Middle frontal gyrus (tissue), 1 donor: ENCODE results near the gene NTRK2.

Experiments used
- DNase-seq: peaks from one replicate; pipeline ENCODE4 v3.0.0-alpha.2; 2015; ENCODE audit warnings: low spot score; ENCODE audit errors: extremely low spot score

The NTRK2 gene

GRCh38 chr9:85009251-85009650, 339.7 kb downstream of the NTRK2 start:
- DNase-seq, result no peak

DNA sequence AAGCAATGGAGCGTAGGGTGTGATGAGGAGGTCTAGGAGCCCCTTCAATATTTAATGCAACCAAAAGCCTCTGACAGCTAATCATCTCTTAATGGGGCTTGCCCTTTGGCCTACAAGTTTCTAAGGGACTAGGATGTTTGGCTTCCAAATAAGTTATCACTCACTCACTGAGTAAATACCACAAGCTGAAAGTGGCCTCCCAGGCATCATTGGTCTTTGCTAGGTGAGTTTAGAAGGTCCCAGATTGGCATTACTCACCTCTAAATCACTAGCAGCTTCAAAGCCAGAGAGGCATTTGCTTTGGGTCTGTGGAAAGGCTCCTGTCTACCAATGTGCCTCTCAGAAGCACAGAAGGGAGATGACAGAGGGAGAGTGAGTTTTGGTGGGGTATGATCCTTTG, 344.2 kb downstream of the NTRK2 start:
- DNase-seq, result no peak

GRCh38 chr9:85014292-85014691, 344.8 kb downstream of the NTRK2 start:
- no peak for DNase-seq

- DNase-seq, result peak; percentile 58
These were observed 347.0 kb downstream of the NTRK2 start for GRCh38 chr9:85016384-85017006.

- no peak for DNase-seq
These were observed 351.3 kb downstream of the NTRK2 start for GRCh38 chr9:85020791-85021190.

GRCh38 chr9:85021686-85022085, 352.2 kb downstream of the NTRK2 start:
- DNase-seq, result no peak

DNA sequence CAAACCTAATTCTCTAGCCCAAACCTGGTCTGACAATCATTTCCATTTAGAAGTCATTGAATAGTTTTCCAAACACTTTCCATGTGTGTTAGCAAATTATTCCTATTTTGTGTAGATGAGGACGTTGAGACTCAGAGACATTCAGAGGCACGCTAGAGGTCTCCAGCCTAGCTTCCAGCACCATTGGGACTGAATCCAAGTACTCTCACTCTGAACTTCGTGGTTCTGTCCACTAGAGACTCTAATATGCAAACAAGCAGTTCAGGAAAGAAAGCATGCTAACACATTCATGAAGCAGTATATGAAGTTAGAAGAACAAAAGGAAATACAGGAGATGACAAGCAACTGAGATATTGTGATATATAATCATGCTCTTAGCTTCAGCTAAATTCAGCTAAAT, 354.8 kb downstream of the NTRK2 start:
- peak; percentile 53 for DNase-seq

- no peak for DNase-seq
These were observed 356.1 kb downstream of the NTRK2 start for GRCh38 chr9:85025638-85026037.

DNA sequence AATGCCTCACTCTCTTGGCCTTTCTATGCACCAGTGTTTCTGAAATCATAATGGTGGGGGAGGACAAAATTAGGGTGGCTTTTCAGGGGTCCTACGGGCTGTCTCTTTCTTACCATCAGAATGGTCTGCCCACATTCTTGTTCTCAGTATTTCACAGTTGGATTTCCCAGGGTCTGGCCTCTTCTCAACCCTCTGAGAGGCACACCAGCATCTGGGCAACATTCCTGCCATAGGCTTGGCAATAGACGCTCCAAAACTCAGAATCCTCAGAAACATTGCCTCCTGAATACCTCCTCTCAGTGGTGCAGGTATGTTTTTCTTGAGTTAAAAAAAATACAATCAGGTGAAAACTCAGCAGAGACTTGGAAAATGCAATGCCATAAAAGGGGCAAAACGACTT, 358.3 kb downstream of the NTRK2 start:
- DNase-seq, result no peak

DNA sequence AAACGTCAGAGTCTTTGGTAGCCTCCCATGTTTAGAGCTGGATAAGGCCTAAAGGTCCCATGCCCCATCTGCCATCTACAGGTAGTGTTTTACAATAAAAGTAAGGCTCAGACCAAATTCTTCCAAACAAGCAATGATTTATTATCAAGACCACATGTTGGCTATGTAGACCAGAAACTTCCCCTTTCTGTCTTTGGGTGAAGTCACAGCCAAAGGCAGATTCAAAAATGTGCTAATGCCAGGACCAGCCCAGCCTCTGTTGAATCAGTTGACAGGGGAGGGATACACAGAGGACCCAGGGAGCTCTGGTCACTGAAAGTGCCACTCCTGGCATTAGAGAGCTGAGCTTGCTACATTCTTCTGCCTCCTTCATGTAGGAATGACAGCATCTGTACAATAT, 360.8 kb downstream of the NTRK2 start:
- DNase-seq, result no peak

DNA sequence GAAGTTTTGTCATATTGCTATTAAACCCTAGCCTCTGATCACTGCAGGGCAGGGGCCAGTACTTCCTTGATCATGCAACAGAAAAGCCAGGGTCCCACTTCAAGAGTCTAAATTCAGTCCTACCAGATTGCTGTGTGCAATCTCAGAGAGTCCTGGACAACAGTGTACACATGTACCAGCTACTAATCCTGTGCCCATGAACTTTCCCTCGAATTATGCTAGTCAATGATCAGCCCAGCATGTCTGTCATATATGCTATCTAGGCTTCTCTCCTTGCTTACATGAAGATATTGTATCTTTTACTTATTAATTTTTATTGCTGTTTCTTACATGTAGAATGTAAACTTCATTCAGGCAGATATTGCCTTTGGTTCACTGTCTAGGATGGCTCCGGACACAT, 367.0 kb downstream of the NTRK2 start:
- no peak for DNase-seq

DNA sequence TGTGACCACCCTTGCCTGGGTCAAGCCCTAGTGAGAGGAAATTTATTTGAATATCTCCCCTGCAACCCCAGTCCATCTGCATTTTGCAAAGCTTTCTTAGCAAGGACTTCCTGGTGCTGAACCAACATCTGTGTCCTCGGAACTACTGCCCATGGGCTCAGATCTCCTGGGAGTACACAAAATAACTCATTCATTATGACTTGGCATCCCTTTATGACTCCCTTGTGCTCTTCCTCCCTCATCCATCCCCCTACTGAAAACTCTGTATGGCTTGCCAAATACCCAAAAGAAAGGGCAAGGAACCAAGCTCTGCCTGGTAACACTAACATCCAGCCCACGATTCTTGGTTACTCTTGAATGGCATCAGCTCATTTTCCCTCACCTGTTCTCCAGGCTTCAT, 368.5 kb downstream of the NTRK2 start:
- DNase-seq, result peak; percentile 69

GRCh38 chr9:85038824-85039608, 369.5 kb downstream of the NTRK2 start:
- DNase-seq, result peak; percentile 39

GRCh38 chr9:85040146-85040545, 370.6 kb downstream of the NTRK2 start:
- DNase-seq, result no peak

DNA sequence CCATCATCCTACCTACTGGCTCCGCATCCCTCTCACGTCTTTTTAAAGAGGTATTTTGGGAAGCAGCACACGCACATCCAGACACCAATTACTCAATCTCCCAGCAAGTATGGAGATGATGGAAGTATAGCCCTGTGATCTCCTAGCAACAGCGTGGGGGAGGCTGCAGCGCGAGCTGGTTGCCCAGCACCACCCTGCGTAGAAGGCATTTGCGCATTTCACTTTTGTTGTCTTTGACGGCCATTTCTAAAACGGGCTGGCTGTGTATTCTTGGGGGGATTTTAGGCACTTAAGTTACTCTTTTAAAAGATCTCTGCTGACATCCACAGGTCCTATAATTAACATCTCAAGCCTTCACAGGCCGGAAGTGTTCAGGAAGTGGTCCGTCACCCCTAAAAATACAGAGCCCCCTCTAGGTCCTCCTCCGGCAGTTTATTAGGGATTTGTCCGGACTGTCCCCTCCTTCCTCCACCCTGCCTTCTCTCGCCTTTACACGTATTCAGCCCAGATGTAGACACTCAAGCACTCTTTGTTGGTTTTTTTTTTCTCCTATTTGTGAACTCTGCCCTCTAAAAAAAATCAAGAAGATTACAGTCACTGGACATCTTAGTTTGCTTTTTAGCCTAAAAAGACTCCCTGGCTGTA, 371.4 kb downstream of the NTRK2 start:
- DNase-seq, result peak; percentile 90

GRCh38 chr9:85041466-85042137, 372.1 kb downstream of the NTRK2 start:
- DNase-seq, result no peak

DNA sequence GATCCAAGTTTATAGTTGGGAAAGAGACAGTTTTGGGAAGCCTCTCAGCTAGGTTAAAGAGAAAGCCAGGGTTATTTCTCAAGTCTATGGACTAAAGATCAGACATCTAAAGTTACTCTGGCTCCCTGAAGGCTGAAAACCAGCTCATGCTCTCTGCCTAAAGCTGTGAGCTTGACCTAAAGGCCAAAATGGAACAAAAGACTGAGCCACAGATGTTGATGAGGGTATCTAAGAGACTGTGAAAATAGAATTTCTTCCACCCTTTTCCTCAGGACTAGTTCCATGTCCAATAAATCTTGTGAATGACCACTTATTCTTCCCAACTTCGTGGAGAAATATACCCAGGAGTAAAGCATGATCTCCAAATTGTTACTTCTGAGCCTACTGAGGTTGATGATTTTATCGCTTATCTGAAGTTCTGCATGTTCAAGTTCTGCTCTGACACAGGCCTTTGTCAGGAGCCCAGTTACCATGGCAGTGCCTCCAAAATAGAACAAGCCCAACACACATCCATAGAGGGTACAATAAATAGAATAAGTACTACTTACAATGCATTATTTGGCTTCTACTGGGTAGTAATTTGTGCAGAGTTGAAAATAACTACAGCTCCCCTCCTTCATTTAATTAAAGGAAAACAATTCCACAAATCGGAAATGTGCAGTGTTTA, 373.6 kb downstream of the NTRK2 start:
- no peak for DNase-seq

GRCh38 chr9:85045271-85045670, 375.7 kb downstream of the NTRK2 start:
- DNase-seq, result no peak

GRCh38 chr9:85046475-85046874, 376.9 kb downstream of the NTRK2 start:
- no peak for DNase-seq

GRCh38 chr9:85053206-85053786, 383.8 kb downstream of the NTRK2 start:
- DNase-seq, result no peak

DNA sequence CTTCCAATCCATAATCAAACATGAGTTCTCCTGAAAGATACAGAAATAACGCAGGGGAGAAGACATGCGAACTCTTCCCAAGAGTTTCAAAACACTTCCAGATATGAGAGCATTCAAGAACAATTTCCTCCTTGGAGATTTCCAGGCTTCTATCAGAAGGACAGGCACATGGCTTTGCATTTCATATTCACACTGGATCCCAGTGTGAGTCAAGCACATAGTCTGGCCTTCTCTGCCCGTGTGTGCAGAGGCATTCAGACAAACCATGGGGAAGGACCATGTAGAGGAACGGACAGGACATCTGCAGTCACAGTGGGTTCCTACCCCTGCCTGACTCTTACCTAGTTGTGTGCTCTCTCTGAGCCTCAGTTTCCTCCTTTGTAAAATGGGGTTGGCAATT, 384.5 kb downstream of the NTRK2 start:
- DNase-seq, result no peak
